Liver (tissue), 9 donors: ENCODE data around the gene PARP8. TPM values are rescaled to one million over a fixed set of nuclear protein-coding genes. Genes with fewer than 3 reads are reported as not detected.

Source experiments
- DNase-seq: peaks from one replicate; pipeline ENCODE4 v3.0.0-alpha.2; 2017; ENCODE audit warnings: low spot score
- H3K27ac ChIP-seq, 2 donors: one replicate each; pipeline ENCODE4 v1.7.0; 2013; ENCODE audit warnings: inconsistent platforms in 2 of 2, low read length in 2 of 2, control low read depth in 1 of 2, low read depth in 1 of 2, mild to moderate bottlenecking in 1 of 2
- H3K27me3 ChIP-seq, 4 donors: one replicate each; pipeline versions ENCODE4 v1.6.1 to v1.7.0; 2013; ENCODE audit warnings: low read length in 3 of 4, inconsistent platforms in 1 of 4, mild to moderate bottlenecking in 1 of 4, moderate library complexity in 1 of 4; ENCODE audit not compliant: control insufficient read depth in 4 of 4, insufficient read depth in 4 of 4
- H3K36me3 ChIP-seq, 4 donors: one replicate each; pipeline versions ENCODE4 v1.6.1 to v1.7.0; 2013; ENCODE audit warnings: low read length in 3 of 4, mild to moderate bottlenecking in 3 of 4, low read depth in 1 of 4, moderate library complexity in 1 of 4; ENCODE audit not compliant: control insufficient read depth in 4 of 4, insufficient read depth in 3 of 4
- H3K4me1 ChIP-seq, 4 donors: one replicate each; pipeline versions ENCODE4 v1.6.1 to v1.7.0; 2013; ENCODE audit warnings: low read length in 3 of 4, mild to moderate bottlenecking in 3 of 4, moderate library complexity in 1 of 4; ENCODE audit not compliant: control insufficient read depth in 4 of 4, insufficient read depth in 4 of 4
- H3K4me3 ChIP-seq, 3 donors: one replicate each; pipeline versions ENCODE4 v1.6.1 to v1.7.0; 2013; ENCODE audit warnings: low read length in 3 of 3, control low read depth in 1 of 3, low read depth in 1 of 3, mild to moderate bottlenecking in 1 of 3
- H3K9ac ChIP-seq, 2 donors: one replicate each; pipeline ENCODE4 v1.7.0; 2013; ENCODE audit warnings: low read length in 2 of 2, mild to moderate bottlenecking in 2 of 2, moderate library complexity in 2 of 2, control low read depth in 1 of 2, low read depth in 1 of 2
- H3K9me3 ChIP-seq, 4 donors: one replicate each; pipeline versions ENCODE4 v1.6.1 to v1.7.0; 2013; ENCODE audit warnings: low read length in 3 of 4; ENCODE audit not compliant: control insufficient read depth in 4 of 4
- CTCF ChIP-seq: fragments of 150-350 bp; IDR thresholded peaks from 2 replicates; pipeline ENCODE4 v1.5.1; 2017; ENCODE audit warnings: improper control_type of control experiment, low read depth, low read length; ENCODE audit not compliant: missing input control
- EGR1 ChIP-seq, 2 donors: IDR thresholded peaks; 2 replicates each; pipeline ENCODE4 v1.6.1; 2016 to 2018; ENCODE audit warnings: antibody characterized with exemption in 2 of 2, low read depth in 2 of 2
- FOXA1 ChIP-seq: IDR thresholded peaks from 2 replicates; pipeline ENCODE4 v1.6.1; 2016; ENCODE audit warnings: antibody characterized with exemption
- FOXA2 ChIP-seq: IDR thresholded peaks from 2 replicates; pipeline ENCODE4 v1.6.1; 2016; ENCODE audit warnings: antibody characterized with exemption
- GABPA ChIP-seq, 2 donors: IDR thresholded peaks in 1 of 2; conservative IDR thresholded peaks in 1 of 2; 2 replicates each; pipeline ENCODE4 v1.6.1; 2016; ENCODE audit warnings: antibody characterized with exemption in 2 of 2, mild to moderate bottlenecking in 1 of 2, moderate library complexity in 1 of 2
- HNF4G ChIP-seq: IDR thresholded peaks from 2 replicates; pipeline ENCODE4 v1.6.1; 2016; ENCODE audit warnings: antibody characterized with exemption
- JUND ChIP-seq, 2 donors: IDR thresholded peaks; 2 replicates each; pipeline ENCODE4 v1.6.1; 2016; ENCODE audit warnings: antibody characterized with exemption in 2 of 2
- NR2F2 ChIP-seq: IDR thresholded peaks from 2 replicates; pipeline ENCODE4 v1.6.1; 2016; ENCODE audit warnings: antibody characterized with exemption
- RAD21 ChIP-seq, 2 donors: IDR thresholded peaks; 2 replicates each; pipeline ENCODE4 v1.6.1; 2016; ENCODE audit warnings: antibody characterized with exemption in 2 of 2, mild to moderate bottlenecking in 2 of 2
- RXRA ChIP-seq, 2 donors: IDR thresholded peaks; 2 replicates each; pipeline ENCODE4 v1.6.1; 2017 to 2018; ENCODE audit warnings: antibody characterized with exemption in 2 of 2, mild to moderate bottlenecking in 1 of 2
- YY1 ChIP-seq: IDR thresholded peaks from 2 replicates; pipeline ENCODE4 v1.6.1; 2016; ENCODE audit warnings: antibody characterized with exemption, mild to moderate bottlenecking
- WGBS: extraction: QIAGEN DNeasy Blood & Tissue Kit; methylation state at CpG from one replicate; pipeline ENCODE4 v1.1.7; 2013; 5-methylcytosine and 5-hydroxymethylcytosine counted together
- polyA plus RNA-seq, 2 donors: library from polyadenylated mRNA; stranded (reverse) in 1 of 2; unstranded in 1 of 2; fragments of 200-250 nt in 1 of 2; fragments of >200 nt in 1 of 2; fragmentation: Nextera tagmentation in 1 of 2; extraction: Ambion mirVana in 1 of 2; gene quantifications; one replicate each; pipeline versions ENCODE4 v1.2.1 to v1.2.3, GENCODE V29; 2013 to 2015
- total RNA-seq, 2 donors: library from RNA; depleted of rRNA; stranded (reverse); fragments of >200 nt; gene quantifications; one replicate each; pipeline ENCODE4 v1.2.3, GENCODE V29; 2014
- TF ChIP-seq, protein P1 (sequence below): IDR thresholded peaks from 2 replicates; pipeline ENCODE4 v1.6.1; 2016; ENCODE audit warnings: antibody characterized with exemption
- TF ChIP-seq, protein P2 (sequence below): IDR thresholded peaks from 2 replicates; pipeline ENCODE4 v1.6.1; 2016; ENCODE audit warnings: antibody characterized with exemption
- TF ChIP-seq, protein P3 (sequence below): IDR thresholded peaks from 2 replicates; pipeline ENCODE4 v1.6.1; 2016; ENCODE audit warnings: antibody characterized with exemption
- donor health status: healthy.
- donor health status: healthy.
- donor health status: healthy.
- donor health status: healthy.
- donor health status: healthy.

The PARP8 gene
- total and polyA plus RNA-seq, 4 donors, result 3.9 to 16.0 (median 7.1) TPM

DNA sequence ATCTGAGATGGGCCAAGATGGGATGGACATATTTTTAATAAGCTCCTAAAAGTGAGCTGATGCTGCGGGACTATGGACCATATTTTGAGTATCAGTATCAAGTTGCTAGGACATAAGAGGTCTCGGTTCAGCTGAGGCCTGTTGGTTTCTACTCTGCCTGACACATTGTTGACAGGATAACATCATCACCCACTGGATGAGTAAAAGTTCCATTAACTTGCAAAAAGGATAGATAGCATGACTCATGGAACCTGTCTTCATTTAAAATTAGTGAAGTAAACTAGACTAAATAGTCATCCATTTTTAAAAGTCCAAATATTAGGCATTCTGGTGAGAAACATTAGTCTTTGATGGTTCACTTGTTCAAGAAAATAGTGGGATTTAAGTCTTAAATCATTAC lies 33.3 kb downstream of the PARP8 start:
- H3K4me3 ChIP-seq, result no peak overlapping the region
- WGBS, result 96% methylated on average over 2 of the region's 2 CpGs
- H3K36me3 ChIP-seq, result no peaks in the 10 kb centered on the region
- no peaks in the 10 kb centered on the region for H3K4me1 ChIP-seq
- H3K27me3 ChIP-seq, result no peaks in the 10 kb centered on the region
- no peak overlapping the region for H3K9ac ChIP-seq
- DNase-seq, result no peak
- no peaks in the 10 kb centered on the region for H3K9me3 ChIP-seq
- TF ChIP-seq CTCF (no peak), RXRA (IDR thresholded peaks at IDR 0.05) (no peak), NR2F2 (no peak), EGR1 (IDR thresholded peaks at IDR 0.05; ENCODE audit: low read depth in 2 of 2) (no peak), YY1 (no peak), FOXA2 (no peak)
- TF ChIP-seq, protein P1, sequence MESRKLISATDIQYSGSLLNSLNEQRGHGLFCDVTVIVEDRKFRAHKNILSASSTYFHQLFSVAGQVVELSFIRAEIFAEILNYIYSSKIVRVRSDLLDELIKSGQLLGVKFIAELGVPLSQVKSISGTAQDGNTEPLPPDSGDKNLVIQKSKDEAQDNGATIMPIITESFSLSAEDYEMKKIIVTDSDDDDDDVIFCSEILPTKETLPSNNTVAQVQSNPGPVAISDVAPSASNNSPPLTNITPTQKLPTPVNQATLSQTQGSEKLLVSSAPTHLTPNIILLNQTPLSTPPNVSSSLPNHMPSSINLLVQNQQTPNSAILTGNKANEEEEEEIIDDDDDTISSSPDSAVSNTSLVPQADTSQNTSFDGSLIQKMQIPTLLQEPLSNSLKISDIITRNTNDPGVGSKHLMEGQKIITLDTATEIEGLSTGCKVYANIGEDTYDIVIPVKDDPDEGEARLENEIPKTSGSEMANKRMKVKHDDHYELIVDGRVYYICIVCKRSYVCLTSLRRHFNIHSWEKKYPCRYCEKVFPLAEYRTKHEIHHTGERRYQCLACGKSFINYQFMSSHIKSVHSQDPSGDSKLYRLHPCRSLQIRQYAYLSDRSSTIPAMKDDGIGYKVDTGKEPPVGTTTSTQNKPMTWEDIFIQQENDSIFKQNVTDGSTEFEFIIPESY, result no peak
- TF ChIP-seq, protein P2, sequence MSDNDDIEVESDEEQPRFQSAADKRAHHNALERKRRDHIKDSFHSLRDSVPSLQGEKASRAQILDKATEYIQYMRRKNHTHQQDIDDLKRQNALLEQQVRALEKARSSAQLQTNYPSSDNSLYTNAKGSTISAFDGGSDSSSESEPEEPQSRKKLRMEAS, result no peak
- no peak overlapping the region for H3K27ac ChIP-seq

GRCh38 chr5:50700706-50701105 lies 34.3 kb downstream of the PARP8 start:
- no peak for DNase-seq
- no peak for TF ChIP-seq FOXA1
- H3K27ac ChIP-seq, result no peak overlapping the region
- no peak overlapping the region for H3K4me3 ChIP-seq
- no peaks in the 10 kb centered on the region for H3K9me3 ChIP-seq
- no peaks in the 10 kb centered on the region for H3K4me1 ChIP-seq
- H3K27me3 ChIP-seq, result no peaks in the 10 kb centered on the region
- H3K36me3 ChIP-seq, result no peaks in the 10 kb centered on the region
- 94% methylated on average over 4 of the region's 4 CpGs for WGBS
- H3K9ac ChIP-seq, result no peak overlapping the region

DNA sequence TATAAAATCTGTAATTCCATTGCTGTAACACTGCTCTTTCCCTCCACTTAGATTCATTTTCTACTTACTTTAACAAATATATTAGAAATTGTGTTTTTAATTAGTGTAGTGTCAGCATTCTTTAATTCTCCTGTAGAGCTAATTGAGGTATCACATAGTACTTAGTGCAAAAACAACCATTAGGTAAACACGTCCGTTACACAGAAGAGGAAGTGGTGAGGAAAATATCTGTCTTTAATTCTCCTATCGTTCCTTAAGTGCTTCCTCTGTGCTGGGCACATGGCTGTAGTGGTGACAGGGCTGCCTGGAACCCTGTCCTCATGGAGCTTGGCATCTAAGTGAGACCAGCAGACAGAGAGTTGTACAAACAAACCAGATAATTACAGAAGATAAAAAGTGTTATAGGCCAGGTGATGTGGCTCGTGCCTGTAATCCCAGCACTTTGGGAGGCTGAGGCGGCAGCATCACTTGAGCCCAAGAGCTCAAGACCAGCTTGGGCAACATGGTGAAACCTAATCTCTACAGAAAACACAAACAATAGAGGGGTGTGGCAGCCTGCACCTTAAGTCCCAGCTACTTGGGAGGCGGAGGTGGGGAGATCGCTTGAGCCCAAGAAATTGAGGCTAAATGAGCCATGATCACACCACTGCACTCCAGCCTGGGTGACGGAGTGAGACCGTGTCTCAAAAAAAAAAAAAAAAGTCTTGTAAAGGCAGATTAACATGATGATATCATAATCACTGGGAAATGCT lies 36.4 kb downstream of the PARP8 start:
- H3K36me3 ChIP-seq, result no peaks in the 10 kb centered on the region
- H3K9ac ChIP-seq, result no peak overlapping the region
- H3K27me3 ChIP-seq, result no peaks in the 10 kb centered on the region
- no peak for DNase-seq
- H3K27ac ChIP-seq, result no peak overlapping the region
- no peaks in the 10 kb centered on the region for H3K4me1 ChIP-seq
- 87% methylated on average over 9 of the region's 9 CpGs for WGBS
- H3K4me3 ChIP-seq, result no peak overlapping the region
- H3K9me3 ChIP-seq, result no peaks in the 10 kb centered on the region
- TF ChIP-seq RAD21 (IDR thresholded peaks at IDR 0.05) (no peak), GABPA (IDR thresholded peaks at IDR 0.05 in 1 of 2, conservative IDR thresholded peaks at IDR 0.05 in 1 of 2) (no peak), CTCF (no peak), RXRA (IDR thresholded peaks at IDR 0.05) (no peak), HNF4G (no peak), YY1 (no peak), FOXA1 (no peak), JUND (IDR thresholded peaks at IDR 0.05) (no peak), EGR1 (IDR thresholded peaks at IDR 0.05; ENCODE audit: low read depth in 2 of 2) (no peak)
- TF ChIP-seq, protein P1, result no peak
- TF ChIP-seq, protein P3, sequence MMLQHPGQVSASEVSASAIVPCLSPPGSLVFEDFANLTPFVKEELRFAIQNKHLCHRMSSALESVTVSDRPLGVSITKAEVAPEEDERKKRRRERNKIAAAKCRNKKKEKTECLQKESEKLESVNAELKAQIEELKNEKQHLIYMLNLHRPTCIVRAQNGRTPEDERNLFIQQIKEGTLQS, result no peak
